NCI-H2081 treated with DMSO at 0.1 percent for 48 hours (cell line): ENCODE measurements around the gene LRFN3.
"Not testable (repeated sequence)": the region's sequence is repeated elsewhere in the genome, so short reads cannot be mapped to it uniquely, and the experiment has no call there.

Source experiments
- DNase-seq: peaks from one replicate; lab custom pipeline; 2025; lab: John Stamatoyannopoulos, UW

LRFN3 gene, protein sequence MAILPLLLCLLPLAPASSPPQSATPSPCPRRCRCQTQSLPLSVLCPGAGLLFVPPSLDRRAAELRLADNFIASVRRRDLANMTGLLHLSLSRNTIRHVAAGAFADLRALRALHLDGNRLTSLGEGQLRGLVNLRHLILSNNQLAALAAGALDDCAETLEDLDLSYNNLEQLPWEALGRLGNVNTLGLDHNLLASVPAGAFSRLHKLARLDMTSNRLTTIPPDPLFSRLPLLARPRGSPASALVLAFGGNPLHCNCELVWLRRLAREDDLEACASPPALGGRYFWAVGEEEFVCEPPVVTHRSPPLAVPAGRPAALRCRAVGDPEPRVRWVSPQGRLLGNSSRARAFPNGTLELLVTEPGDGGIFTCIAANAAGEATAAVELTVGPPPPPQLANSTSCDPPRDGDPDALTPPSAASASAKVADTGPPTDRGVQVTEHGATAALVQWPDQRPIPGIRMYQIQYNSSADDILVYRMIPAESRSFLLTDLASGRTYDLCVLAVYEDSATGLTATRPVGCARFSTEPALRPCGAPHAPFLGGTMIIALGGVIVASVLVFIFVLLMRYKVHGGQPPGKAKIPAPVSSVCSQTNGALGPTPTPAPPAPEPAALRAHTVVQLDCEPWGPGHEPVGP

DNA sequence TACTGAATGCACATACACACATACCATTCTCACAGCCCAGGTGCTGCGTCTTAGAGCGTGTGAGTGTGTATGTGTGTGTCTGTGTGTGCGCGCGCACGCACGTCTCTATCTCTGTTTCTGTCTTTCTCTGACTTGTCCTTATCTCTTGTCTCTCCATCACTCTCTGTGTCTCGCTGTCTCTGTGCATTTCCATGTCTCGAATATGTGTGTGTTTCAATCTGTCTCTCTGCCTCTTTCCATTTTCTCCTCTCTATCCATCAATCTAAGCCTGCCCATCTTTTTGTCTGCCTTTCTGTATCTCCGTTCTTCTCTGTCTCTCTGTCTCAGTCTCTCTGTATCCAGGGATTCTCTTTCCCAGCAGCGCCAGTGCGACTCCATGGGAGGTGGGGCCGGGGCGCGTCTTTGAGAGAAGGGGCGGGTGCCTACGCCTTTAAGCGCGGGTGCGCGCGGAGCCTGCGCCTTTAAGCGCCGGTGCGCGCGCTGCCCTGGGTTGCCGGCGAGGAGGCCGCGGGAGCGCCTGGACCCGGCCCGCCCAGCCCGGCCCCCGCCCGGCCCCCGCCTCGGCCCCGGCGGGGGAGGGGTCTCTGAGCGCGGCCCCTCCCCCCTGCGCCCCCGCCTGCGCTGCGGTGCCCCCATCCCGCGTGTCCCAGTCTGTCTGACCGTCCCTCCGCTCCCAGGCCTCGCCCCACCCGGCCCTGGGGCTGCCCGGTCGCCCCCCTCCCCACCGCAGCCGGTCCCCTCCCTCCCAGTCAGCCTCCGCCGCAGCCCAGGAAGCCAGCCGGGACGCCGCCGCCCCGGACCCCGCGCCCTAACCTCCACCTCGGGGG, at the start of gene LRFN3:
LRFN3 (plus strand) TSS at position 464 of the 827 bp plus-strand sequence. CDS start 3,052 bp downstream, outside the sequence.
- DNase-seq: peak; percentile 8

DNA sequence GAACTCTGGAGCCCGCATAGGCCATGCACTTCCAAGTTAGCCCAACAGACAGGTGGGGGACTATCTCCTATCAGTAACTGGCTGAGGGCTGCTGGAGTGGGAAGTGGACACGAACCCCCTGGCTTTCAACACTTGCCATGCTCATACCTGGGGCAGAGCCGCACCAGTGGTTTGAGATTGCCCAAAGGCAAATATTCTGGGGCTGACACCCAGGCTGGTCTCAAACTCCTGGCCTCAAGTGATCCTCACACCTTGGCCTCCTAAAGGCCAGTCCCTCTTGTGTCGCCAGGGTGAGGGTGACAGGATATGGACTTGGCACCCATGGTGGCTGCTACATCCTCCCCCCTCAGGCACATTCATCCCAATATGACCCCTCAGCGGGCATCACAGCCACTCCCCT, 49.0 kb upstream of the LRFN3 start:
- no peak for DNase-seq

DNA sequence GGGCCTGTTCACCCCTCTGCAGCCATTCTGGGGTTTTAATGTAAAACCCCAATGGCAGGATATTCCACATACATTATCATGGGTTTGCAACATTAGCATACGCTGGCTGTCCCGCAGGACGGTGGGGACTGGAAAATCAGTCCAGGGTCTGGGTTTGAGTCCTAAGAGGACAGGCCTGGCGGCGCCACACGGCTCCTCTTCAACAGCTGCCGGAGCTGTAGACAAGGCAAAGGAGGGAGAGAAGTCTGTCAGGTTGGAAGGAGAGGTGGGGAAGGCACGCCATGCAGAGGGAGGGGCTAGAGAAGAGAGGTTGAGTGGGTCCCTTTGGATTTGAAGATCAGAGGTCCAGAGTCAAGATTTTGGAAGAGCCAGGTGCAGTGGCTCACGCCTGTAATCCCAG, 47.8 kb upstream of the LRFN3 start:
- DNase-seq: no peak

DNA sequence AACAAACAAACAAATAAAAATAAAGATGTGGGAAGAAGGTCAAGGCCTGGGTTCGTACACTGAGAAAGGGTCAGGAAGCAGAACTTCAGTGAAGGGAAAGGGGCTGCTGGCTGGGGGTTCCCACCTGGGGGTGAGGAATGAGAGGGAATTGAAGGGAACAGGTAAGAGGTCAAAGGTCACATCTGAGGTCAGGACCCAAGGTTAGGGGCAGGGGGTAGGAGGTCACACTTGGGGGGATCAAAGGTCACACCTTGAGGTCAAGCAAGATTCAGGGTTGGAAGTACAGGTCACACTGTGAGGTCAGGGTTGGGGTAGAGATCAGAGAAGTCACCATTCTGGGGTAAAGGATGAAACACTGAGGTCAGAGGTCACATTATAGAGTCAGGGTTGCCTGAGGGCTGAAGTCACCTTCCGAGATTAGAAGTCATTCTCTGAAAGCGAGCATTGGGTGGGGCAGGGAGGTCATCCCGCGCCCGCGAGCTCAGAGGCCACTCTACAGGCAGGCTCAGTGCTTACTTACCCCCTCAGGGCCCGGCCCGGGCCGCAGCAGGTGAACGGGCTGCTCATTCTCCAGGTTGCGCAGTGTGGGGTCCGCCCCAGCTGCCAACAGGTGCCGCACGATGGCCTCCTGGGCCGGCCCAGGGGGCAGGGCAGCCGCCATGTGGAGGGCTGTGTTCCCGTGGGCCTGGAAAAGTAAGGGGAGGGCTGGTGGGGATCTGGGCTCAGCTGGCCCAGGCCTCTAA, 46.6 kb upstream of the LRFN3 start:
- DNase-seq: no peak

DNA sequence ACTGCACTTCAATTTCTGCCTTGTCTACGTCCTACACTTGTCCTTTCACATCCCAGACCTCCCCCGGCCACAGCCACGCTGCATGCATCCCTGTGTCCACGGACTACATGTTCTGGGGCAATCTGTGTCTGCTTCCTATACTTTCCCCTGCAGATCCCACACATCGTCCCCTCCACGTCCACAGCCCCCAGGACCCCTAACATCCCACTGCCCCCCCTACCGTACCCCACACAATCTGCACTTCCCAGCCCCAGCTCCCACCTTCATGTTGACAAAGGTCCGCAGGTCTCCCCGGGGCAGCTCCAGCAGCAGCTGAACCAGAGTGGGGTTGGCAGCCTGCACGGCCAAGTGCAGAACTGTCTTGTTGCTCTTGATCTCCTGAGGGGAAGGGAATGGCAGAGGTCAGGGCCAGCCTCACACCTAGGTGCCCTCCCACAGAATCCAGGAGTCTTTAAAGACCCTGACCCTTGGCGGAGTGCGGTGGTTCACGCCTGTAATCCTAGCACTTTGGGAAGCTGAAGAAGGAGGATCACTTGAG, 46.0 kb upstream of the LRFN3 start:
- no peak for DNase-seq

DNA sequence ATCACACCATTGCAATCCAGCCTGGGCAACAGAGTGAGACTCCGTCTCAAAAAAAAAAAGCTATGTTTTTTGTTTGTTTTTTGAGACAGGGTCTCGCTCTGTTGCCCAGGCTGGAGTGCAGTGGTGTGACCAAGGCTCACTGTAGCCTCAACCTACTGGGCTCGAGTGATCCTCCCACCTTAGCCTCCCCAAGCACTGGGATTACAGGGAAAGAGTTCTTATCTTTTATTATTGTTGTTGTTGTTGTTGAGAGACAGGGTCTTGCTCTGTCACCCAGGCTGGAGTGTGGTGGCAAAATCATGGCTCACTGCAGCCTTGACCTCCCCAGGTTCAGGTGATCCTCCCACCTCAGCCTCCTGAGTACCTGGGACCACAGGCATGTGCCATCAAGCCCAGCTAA, 44.4 kb upstream of the LRFN3 start:
- not testable (repeated sequence) for DNase-seq

DNA sequence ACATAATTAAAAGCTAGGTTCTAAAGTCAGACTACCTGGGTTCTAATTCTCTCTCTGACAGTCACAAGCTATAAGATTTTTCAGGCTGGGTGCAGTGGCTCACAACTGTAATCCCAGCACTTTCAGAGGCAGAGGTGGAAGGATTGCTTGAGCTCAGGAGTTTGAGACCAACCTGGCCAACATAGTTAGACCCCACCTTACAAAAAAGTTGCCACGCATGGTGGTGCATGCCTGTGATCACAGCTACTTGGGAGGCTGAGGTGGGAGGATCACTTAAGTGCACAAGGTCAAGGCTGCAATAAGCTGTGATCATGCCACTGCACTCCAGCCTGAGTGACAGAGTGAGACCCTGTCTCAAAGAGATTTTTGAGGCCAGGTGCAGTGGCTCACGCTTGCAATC, 41.8 kb upstream of the LRFN3 start:
- DNase-seq: no peak

DNA sequence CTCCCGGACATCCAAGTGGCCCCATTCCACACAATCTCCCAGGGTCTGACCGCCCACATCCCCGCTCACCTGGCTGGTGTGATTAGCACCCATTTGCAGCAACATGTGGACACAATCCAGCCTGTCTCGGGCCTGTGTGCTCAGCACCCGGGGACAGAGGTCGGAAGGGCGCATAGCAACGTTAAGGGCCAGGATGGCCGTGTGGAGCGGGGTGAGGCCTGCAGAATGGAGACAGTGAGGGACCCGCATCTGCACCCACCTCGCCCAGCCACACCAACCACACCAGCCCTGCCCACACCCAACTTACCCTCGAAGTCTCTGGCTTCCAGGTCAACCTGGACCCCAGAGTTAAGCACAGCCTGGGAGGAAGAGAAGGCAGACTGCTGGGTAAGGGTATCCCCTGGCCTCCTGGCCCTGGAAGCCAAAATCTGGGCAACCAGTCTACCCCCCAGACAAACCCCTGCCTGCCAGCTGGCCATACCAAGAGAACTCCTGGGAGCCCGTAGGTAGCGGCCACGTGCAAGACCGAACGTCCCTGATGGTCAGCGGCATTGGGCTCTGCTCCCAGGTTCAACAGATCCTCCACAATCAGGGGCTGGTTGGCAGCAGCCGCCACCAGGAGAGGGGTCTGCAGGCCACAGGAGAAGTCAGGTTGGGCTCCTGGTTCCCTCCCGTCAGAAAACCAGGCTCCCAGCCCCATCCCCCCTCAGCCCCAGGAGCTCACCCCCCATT, 40.1 kb upstream of the LRFN3 start:
- no peak for DNase-seq

DNA sequence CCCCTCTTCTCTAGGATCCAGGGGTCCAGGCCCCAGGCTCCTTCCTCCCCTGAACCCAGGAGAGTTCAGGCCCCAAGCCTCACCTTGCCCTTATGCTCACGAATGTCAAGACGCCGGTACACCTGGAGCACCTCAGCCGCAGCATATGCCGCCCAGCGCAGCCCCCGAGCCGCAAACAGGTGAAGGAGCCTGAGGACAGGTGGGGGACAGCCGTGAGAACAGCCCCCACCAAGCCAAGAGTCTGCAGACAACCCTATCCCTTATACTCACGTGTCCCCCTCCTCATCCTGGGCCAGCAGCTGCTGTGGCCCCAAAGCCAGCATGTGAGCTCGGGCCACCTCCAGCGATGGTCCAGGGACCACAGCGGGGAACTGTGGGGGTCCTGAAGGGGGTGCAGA, 39.5 kb upstream of the LRFN3 start:
- DNase-seq: no peak

DNA sequence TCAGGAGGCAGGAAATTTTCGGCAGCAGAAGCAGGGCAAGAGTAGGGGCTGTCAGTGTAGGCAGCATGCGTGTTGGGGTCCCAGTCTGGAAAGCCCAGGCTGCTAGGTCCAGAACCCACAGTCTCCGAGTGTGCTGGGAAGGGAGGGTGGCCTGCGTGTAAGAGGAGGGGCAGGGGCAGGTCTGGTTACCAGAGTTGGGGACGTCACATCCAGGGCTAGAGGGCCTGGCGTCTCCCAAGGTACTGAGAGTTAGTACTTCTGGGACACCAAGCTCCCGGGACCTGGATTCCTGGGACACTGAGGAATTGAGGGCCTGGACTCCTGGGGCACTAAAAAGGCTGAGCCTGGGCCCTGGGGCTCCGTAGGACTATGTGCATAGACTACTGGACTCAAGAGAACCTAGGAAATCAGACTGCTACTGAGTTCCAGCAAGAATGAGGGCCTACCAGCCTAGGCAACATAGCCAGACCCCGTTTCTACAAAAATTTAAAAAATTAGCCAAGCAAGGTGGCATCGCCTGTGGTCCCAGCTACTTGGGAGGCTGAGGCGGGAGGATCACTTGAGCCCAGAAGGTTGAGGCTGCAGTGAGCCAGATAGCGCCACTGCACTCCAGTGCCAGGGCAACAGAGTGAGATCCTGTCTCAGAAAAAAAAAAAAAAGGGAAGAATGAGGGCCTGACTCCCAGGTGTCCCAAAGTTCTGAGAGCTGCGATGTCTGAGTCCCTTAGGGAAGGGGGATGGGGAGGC, 38.3 kb upstream of the LRFN3 start:
- DNase-seq: no peak

DNA sequence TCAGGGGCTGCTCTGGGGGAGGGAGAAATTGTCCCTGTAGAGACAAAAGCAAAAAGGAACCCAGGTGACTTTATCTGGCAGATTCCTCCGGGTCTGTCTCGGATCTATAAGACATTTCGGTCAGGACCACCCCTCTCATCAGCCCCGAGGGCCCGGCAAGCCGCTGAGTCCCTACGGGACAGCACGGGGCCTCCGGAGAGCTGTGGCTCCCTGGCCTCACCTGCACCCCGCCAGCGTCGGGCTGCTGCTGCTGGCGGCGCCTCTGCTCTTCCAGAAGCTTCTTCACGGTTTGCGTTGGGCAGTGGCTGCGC, 37.7 kb upstream of the LRFN3 start:
- DNase-seq: no peak

DNA sequence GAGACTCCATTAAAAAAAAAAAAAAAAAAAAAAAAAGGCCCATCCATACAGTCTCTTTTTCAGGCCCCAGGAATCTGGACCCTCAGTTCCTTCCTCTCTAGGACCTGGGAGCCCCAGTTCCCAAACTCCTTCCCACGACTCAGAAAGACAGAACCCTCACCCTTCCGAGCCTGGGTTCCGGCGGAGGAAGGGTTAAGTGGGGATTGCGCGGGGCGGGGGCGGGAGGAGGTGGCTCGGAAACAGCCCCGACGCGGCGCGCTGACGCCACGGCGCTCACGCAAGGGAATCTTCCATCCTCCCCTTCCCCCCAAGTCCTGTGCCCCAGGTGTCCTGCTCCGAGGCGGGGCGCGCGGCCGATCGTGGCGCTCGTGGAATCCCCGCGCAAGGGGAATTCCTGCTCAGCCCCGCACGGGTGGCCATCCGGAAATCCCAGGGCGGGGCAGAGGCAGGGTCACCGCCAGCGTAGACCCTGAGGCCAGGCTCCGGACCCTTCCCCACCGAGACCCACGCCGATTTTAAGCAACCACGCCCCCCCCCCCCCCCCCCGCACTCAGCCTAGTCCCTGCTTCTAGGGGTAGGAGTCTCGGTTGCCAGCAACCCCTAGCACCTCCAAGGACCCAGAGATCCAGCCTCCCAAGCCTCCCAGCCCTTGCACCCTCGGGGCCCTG, 36.5 kb upstream of the LRFN3 start:
- DNase-seq: peak; percentile 1

DNA sequence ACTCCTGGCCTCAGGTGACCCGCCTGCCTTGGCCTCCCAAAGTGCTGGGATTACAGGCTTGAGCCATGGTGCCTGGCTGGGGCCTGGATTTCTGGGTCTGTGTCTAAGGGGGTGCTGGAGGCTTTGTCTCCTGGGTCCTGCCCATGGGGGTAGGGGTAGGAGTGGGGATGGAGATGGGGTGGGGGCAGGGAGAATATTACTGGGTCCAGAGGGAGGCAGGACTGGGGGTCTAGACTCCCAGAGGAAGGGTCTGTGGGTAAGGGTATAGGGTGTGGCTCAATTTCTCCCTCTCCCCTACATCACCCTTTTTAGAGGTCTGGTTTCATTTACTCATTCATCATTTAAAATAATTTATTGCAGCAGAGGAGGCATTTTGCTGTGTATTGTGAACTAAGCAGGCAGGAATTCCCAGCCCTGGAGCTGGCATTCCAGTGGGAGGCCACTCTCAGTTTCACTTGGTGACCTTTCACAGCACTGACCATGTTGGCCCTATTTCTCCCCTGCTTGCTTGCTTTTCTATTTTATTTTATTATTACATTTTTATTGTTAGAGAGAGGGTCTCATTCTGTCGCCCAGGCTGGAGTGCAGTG, 35.0 kb upstream of the LRFN3 start:
- no peak for DNase-seq

DNA sequence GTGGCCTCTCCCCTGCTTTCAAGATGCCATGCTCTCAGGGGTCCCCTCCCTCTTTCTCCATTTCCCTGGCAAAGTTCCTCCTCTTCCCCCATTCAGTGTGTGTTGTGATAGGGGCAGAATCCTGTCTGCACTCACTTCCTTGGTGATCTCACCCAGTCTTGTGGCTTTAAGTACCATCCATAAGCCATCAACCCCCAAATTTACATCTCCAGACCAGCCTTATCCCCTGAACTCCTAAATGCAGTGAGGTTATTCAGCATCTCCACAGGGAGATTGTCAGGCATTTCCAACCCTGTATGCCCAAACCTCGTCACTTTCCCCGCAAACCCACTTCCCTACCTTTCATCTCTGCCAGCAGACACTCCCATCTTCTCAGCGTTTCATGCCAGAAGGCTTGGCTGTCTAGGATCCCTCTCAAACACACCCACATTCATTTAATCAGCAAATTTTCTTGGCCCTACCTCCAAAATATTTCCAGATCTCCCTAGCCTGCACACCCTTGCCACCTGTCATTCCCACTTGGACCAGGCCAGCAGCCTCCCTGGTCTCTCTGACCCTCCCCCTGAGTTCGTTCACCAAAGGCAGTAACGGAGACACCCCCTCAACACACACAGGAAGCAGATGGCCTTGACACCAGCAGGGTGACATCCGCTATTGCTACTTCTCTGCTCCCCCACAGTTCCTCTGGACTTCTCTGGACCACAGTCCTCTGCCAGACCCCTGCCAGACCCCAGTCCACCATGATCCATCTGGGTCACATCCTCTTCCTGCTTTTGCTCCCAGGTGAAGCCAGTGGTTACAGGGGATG, 34.1 kb upstream of the LRFN3 start, which contains the start of gene HCST:
HCST (plus strand) TSS at position 676 of the 808 bp plus-strand sequence; CDS start at position 741, 65 bp downstream.
- no peak for DNase-seq

DNA sequence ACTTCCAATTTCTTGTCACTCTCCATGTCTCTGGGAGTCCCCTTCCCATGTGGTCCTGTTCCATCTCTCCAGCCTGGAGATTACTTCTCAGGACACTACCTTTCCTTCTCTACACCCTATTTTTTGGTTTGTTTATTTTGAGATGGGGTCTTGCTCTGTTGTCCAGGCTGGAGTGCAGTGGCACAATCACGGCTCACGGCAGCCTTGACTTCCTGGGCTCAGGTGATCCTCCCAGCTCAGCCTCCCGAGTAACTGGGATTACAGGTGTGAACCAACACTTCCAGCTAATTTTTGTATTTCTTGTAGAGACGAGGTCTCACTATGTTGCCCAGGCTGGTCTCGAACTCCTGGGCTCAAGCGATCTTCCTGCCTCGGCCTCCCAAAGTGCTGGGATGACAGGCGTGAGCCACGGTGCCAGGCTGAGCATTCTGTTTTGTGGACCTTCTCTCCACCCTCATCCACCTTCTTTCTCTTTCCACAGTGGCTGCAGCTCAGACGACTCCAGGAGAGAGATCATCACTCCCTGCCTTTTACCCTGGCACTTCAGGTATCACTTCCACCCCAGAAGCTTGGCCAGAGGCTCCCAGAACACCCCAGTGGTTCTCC, 33.2 kb upstream of the LRFN3 start:
- no peak for DNase-seq

DNA sequence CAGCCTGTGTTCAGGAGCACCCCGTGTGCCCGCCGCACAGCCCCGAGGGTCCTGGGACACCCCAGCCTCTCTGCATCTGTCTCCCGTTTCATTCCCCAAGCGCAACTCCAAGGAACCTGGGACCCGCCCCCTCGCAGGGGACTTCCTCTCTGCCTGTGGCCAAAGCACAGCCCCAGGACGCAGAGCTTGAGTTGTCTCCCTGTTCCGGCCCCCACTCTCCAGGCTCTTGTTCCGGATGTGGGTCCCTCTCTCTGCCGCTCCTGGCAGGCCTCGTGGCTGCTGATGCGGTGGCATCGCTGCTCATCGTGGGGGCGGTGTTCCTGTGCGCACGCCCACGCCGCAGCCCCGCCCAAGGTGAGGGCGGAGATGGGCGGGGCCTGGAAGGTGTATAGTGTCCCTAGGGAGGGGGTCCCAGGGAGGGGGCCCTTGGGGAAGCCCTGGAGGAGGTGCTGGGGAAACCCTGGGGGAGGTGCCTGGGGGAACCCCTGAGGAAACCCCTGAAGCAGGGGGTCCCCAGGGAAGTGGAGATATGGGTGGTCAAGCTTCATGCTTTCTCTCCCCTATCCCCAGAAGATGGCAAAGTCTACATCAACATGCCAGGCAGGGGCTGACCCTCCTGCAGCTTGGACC, 32.5 kb upstream of the LRFN3 start:
- DNase-seq: no peak

DNA sequence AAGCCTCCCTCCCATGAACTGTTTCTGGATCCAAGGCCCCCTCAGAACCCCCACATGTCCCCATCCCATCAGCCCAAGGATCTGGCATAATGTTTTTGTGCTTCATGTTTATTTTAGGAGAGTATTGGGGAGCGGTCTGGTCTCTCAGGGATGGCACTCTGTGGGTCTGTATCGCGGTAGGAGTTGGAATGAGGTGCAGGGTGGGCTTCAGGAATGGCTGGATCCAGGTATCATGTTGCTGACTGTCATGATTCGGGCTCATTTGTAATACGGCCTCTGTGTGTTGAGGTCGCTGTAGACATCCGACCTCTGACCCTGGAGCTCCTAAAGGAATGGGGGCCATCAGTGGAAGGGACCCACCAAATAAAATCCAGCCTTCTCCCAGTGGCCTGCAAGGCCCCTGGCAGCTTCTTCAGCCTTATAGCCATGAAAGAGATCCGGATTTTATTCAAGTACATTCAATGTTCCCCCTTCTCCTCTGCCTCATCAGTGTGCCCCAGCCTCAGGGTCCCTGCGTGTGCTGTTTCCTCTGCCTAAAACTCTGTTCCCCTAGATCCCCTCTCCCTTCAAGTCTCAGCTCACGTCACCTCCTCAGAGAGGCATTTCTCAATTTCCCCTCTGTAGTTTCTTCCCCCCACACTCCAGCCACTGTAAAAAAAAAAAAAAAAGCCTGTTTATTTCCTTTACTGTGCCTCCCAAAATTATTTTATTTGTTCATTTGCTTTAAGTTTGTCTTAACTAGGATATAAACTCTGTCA, 31.7 kb upstream of the LRFN3 start:
- no peak for DNase-seq
